ENCODE results near the gene GTF3C2.
A peak's percentile ranks its signal among the peaks of the same experiment; 100 is the strongest.

- TF ChIP-seq CTCF (conservative IDR thresholded peaks at IDR 0.05; ENCODE audit: low read length) (peak; percentile 68), EZH2phosphoT487 (IDR thresholded peaks at IDR 0.05; ENCODE audit: borderline replicate concordance) (no peak)
These were observed 13.7 kb upstream of the GTF3C2 start, which contains the start of the genes EIF2B4 and SNX17 for GRCh38 chr2:27370026-27370815.

All from Loucy (cell line).